ENCODE measurements around the gene NTRK1.
A peak's percentile ranks its signal among the peaks of the same experiment; 100 is the strongest.

NTRK1 gene

DNA sequence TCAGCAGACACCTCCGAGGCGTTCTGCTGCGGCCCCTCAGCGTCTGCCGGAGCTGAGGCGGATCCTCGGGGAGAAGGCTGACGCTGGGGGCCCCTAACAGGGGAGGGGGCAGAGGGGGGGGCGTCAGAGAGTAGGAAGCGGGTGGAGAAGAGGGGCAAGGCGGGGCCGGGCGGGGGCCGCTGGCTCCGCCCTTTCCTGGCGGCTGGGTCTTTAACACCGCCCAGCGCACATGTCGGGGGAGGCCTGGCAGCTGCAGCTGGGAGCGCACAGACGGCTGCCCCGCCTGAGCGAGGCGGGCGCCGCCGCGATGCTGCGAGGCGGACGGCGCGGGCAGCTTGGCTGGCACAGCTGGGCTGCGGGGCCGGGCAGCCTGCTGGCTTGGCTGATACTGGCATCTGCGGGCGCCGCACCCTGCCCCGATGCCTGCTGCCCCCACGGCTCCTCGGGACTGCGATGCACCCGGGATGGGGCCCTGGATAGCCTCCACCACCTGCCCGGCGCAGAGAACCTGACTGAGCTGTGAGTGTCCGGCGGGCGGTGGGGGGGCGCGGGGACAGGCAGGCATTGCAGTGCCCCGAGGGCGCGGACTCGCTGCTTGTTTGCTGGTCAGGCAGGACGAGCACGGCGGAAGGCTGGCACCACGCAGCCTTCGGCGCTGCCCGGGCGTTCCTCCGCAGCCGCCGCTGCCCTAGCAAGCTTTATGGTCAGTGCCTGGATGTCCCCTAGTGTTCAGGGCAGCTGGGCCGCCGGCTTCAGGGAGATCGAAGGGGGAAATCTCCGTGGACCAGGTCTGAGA lies at the start of gene NTRK1:
Gene NTRK1, plus strand, starts transcription at position 238 of the 796 bp plus-strand sequence. Its CDS starts 70 bp downstream, at position 308.
- FAIRE-seq, result no peak
- DNase-seq (ENCODE audit: insufficient read length, low spot score), result peak; percentile 64

DNA sequence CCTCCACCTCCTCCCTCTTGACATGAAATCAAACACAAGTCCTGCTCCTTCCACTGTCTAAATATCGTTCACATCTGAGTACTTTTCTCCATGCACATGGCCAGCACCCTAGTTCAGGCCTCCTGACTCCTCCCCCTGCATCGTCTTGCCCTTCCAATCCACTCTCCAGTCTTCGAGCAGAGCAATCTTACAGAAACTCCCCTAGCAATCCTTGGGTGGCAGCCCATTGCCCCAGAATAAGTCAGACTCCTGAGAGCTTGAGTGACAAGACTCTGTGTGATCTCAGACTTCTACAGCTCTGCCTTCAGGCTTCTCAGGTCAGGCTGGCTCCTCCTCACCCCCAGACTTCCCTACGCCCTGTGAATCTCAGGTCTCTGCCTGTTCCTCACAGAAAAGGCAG lies 49.5 kb upstream of the NTRK1 start:
- FAIRE-seq (no peak), DNase-seq (ENCODE audit: insufficient read length, low spot score) (no peak)

DNA sequence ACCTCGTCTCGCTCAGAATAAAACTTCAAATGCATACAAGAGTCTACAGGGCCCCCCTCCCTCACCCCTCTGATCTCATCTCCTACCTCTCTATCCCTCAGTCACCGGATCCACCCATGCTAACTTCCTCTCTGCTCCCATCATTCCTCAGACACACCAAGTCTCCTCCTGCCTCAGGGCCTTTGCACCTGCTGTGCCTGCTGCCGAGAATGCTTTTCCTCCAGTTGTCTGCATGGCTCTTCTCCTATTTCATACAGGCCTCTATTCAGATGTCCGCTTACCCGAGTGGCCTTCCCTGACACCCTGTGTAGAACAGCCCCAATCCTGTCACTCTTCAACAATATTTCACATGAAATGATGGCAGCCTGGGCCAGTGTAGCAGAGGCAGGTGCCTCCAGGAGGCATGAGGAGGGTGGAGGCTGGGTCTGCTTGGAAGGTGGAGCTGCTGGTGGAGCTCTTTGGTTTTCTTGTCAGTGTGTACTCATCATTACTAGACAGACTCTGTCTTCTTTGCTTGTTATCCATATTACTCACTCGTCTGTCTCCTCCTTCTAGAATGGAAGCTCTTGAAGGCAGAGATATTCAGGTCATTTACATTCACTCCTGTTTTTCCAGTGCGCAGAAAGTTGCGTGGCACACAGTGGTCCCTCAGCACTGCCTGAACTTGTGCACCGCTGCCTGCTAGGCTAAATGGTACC lies 48.2 kb upstream of the NTRK1 start:
- FAIRE-seq (no peak), DNase-seq (ENCODE audit: insufficient read length, low spot score) (no peak)

GRCh38 chr1:156813298-156813697 lies 47.4 kb upstream of the NTRK1 start:
- FAIRE-seq (no peak), DNase-seq (ENCODE audit: insufficient read length, low spot score) (no peak)

DNA sequence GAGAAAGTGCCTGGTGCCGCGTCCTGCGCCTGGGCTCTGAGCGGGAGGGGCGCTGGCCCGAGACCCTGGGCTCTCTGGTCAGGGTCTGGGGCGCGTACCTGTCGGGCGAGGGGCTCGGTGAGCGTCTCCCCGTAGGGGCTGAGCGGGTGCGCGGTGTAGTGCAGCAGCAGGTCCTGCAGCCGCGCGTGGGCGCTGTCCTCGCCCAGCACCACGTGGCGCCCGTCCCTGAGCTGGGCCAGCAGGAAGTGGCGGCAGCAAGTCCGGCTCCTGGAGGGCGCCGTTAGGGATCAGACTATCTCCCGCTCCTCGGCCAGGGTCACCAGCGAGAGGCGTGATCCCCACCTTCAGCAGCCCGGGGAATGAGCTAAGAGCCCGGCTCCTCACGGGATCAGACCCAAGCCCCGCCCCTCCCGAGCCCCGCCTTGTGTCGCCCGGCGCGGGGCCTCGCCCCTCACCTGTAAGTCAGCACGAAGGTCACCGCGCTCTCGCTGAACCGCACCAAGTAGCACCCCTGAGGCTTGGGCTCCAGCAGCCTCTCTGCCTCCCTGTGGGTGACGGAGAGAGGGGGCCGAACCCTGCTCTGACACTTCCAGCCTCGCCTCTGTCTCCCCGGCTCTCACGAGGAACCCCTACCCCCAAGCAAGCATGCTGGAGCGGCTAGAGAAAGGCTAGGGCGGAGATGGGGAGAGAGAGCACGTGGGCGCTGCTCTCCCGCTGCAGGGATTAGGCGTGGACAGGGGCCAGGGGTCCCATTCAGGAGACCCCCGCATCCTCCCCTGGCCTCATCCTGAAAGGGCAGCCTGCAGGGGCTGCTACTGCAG lies 46.7 kb upstream of the NTRK1 start:
- DNase-seq (ENCODE audit: insufficient read length, low spot score) (peak; percentile 65), FAIRE-seq (no peak)

DNA sequence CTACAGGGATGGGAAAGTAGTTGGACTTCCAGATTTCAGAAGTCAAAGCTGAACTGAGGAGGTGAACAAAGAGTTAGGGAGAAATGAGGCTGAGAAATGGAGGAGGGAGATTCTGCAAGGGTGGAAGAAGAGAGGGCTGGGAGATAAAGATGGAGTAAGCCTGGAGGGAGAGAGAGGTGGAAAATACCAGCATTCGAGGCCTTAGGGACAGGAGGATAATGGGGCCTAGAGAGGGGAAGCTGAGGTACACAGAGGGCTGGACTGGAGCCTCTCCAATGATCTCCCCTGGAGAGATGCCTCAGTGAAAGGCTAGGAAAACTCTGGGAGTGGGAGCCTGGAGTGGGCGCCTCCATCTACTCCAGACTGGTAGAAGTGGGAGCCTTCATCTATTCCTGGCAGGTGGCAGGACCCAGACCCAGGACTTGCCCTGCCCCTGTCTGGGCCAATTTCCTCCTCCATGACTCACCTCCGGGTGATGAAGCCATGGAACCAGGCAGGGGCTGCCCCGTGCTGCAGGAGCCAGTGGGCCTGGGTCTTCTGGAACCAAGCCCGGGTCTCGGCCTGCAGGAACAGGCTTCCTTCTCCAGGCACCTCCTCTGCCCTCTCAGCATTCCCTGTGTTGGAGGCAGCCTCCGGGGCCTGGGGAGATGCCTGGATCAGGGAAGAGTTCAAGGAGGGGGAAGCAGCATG lies 45.9 kb upstream of the NTRK1 start:
- FAIRE-seq (no peak), DNase-seq (ENCODE audit: insufficient read length, low spot score) (no peak)

- DNase-seq (ENCODE audit: insufficient read length, low spot score) (no peak), FAIRE-seq (no peak)
Measured at GRCh38 chr1:156815307-156815826, 45.3 kb upstream of the NTRK1 start.

DNA sequence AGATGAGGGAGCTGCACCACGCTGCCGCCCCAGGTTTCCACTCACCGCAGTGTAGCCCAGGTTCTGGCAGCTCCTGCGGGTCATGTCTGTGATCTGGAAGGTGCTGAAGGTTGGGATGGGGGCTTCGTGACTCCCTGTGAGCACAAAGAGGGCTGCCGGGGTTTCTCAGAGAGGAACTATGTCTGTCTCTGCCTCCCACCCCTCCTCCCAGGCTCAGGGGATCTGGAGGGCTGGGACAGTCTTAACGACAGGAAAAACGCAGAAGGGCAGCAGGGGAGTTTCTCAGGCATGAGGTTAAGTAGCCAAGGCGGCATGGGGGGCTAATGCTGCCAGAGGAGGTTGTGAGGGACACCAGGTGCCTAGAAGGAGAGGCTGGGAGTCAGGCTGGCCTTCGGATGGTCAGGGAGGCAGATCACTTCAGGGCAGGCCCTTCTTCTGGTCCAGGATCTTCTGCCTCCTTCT lies 44.7 kb upstream of the NTRK1 start:
- DNase-seq (ENCODE audit: insufficient read length, low spot score) (no peak), FAIRE-seq (no peak)

DNA sequence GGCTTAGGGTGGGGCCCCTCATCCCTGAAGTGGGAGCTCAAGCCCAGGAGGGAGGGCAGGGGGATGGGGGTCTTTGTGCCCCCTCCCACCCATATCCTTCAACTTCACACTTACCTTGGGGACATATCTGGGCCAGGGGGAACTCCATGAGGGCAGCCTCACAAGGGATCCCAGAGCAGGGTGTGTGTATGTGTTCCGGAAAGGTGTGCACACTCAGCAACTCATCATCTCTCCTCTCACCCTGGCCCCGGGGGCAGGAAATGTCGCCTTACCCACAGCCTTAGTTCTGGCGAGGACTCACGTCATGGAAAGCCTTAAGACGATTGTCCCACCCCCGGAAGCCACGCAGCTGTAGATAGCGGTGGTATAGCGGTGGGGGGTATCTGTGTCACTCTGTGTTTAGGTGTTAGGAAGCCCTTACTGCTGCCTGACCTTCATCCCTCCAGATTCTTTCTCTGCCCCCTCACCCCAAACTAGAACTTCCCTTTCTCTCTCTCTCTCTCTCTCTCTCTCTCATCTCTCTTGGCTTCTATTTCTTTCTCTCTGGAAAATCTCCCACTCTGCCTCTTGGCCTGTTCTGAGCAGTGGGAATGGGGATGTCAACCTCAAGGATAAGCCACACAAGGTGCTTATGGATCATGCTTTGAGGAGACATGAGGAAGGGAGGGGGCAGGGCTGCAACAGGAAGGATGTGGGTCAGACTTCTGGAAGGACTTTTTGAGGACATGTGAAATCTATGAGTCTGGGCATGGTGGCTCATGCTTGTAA lies 43.9 kb upstream of the NTRK1 start, which contains the start of gene SH2D2A:
Gene SH2D2A, minus strand, starts transcription at position 288 of the 768 bp plus-strand sequence. Its CDS starts 140 bp downstream, at position 148.
- FAIRE-seq, result peak; percentile 69

DNA sequence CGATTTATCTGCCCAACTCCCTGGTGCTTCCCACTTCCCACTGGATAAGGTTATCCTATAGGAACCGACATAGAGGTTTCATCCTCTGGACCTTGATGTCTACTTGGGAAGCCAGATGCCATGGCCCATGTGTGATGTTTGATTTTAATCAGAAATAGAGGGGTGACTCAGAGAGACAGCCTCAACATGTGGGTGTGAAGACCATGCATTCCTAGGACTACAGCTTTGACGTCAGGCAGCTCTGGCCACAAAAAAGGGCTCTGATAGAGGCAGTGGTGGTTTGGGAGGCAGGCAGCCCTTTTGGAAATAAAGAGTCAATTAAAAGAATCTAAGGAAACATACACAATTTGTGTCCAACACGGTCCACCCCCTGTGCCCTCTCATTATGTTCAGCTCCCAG lies 38.9 kb upstream of the NTRK1 start:
- DNase-seq (ENCODE audit: insufficient read length, low spot score), result no peak

More for the DNA sequence above, 43.9 kb upstream of the NTRK1 start, which contains the start of gene SH2D2A:
- peak; percentile 85 for DNase-seq (ENCODE audit: insufficient read length, low spot score)

DNA sequence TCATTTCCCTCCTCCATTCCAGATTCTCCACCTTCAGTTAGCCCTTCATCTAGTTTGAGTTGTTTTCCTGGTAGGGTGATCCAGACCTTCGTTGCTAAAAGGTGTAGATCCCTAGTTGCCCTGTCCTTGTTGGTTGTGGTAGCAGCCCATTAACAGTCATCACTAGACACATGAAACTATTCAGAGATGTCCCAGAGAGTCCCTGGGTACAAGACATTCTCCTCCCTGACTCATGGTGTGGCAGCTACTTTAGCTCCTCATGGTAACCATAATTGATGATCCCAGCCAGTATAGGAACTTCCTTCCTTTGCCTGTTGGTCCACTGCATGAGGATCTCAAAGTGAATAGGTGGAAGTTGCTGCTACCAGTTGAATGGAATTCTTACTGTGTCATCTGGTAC lies 38.0 kb upstream of the NTRK1 start:
- FAIRE-seq (no peak), DNase-seq (ENCODE audit: insufficient read length, low spot score) (no peak)

More for the DNA sequence above, 38.9 kb upstream of the NTRK1 start:
- FAIRE-seq, result no peak

- no peak for FAIRE-seq
- DNase-seq (ENCODE audit: insufficient read length, low spot score), result no peak
Measured at GRCh38 chr1:156823210-156823790, 37.4 kb upstream of the NTRK1 start.

DNA sequence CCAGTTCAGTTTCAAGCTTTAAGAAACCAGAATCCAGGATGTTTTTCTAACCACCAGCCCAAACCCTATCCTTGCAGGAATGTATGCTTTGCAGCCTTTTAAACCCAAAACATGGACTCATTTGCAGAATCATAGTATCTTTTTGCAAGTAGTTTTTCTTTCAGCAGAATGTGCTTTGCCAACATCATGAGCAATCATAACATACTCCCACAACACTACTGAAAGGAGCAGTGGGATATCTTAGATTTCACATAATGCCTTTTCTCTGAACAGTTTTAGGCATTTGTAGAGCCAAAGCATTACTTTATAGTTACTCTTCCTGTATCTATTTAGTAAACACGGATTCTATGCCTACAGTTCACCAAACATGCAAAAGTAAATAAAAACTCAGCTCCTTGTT lies 34.0 kb upstream of the NTRK1 start:
- FAIRE-seq, result no peak
- DNase-seq (ENCODE audit: insufficient read length, low spot score), result no peak

GRCh38 chr1:156828400-156829124 lies 32.1 kb upstream of the NTRK1 start:
- FAIRE-seq (no peak), DNase-seq (ENCODE audit: insufficient read length, low spot score) (no peak)

DNA sequence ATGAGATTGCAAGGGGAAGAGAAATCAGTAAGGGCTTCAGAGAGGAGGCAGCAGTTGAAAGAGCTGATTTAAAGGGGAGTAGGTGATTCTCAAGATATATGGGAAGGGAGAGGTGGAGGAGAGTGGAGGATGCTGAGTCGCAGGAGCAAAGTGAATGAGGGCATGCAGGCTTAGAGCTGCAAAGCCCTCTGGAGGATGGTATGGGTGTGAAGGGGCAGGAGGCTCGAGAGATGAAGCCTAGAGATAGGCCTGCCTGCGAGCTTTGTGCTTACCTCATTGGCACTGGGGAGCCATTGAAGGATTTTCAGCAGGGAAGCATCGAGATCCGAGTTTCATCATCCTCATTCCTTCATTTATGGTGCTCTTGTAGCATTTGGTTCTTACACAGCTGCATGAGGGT lies 28.2 kb upstream of the NTRK1 start:
- DNase-seq (ENCODE audit: insufficient read length, low spot score), result no peak
- FAIRE-seq, result no peak

DNA sequence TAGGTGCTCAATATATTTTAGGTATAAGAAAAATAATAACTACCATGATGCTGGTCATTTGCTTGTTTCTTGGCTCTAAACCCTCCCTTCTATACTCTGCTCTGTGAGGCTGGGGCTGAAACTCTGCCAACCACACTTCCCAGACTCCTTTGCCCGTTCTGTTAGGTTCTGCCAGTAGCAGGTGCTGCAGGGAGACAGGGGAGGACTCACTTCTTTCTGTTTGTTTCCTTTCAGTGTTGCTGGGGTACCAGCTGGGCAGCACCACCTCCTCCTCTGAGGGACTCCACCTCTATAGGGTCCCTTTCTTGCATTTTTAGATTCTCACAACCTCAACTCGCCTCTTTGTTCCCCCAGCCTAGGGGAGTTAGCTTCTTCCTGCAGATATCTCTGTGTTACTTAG lies 27.1 kb upstream of the NTRK1 start:
- FAIRE-seq (no peak), DNase-seq (ENCODE audit: insufficient read length, low spot score) (no peak)

- DNase-seq (ENCODE audit: insufficient read length, low spot score) (no peak), FAIRE-seq (no peak)
Measured at GRCh38 chr1:156834322-156834721, 26.3 kb upstream of the NTRK1 start.

DNA sequence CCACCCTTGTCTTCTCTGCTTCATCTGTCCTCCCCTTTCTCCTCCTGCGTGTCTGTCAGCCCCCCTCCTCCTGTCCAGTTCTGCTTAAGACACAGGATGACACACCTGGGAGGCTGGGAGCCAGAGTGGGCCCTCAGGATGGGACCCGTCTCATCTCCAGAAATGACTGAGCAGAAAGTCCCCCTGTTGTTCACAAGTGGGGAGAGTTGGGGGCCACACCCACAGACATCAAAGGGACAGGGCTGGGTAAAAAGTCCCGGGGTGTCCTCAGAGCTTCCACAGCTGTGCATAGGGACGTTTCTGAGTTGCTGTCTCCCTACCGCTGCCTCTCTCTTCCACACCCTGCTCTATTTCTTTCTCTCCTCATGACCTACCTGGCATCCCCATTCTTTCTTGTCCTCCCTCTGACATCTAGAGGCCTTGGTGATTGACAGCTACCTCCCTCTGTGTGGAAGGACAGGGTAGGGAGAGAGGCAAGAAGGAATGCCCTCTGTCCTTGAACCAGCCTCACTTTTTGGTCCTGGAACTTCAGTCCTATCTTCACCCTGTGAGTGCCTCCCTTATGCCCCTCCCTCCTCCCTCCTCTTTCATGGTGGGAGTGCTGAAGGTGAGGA lies 24.5 kb upstream of the NTRK1 start:
- DNase-seq (ENCODE audit: insufficient read length, low spot score) (no peak), FAIRE-seq (no peak)

Data from GM19239 (cell line).